ENCODE results near the gene TOP2B.

Gene TOP2B

DNA sequence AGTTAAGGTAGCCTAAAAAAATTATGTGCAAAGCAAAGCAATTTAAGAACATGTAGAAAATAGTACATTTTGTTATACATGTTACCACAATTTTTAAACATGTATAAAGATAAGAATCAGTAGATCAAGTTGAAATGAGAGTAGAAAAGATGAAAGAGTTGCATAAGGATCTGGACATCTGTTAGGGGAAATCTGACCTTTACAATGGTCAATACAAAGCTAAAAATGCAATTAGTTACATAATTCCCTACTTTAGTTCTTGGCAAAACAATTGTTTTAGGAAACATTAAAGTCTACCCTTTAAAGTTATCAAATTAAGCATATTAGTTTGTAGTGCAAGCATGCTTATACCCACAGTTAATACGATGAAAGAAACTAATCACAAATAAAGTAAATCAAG, 32.7 kb downstream of the TOP2B start:
- H3K9me3 ChIP-seq (ENCODE audit: low read length), result no peaks in the 10 kb centered on the region
- H3K4me1 ChIP-seq (ENCODE audit: insufficient read depth, low read length), result no peaks in the 10 kb centered on the region
- no peak overlapping the region for H3K4me3 ChIP-seq (ENCODE audit: low read length)
- H2AFZ ChIP-seq (ENCODE audit: low read depth, low read length), result no peak overlapping the region
- peaks cover 88% of the 10 kb centered on the region for H3K36me3 ChIP-seq (ENCODE audit: insufficient read depth, low read length)
- no peaks in the 10 kb centered on the region for H3K27me3 ChIP-seq (ENCODE audit: insufficient read depth, low read length)

DNA sequence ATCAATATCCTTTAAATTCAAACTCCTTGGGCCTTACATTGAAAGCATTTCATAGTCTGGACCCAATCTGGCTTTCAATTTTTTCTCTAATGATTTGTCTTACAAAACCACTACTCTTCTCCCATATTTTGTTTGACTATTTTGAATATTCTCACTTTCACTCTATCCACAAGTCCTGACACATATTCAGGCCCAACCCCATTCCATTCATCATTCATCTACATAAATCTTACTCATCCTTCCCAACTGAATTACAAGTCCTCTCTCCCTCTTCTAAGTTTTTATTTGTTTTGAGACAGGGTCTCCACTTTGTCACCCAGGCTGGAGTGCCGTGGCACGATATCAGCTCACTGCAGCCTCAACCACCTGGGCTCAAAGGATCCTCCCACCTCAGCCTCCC, 43.6 kb downstream of the TOP2B start:
- H3K36me3 ChIP-seq (ENCODE audit: insufficient read depth, low read length), result peaks cover 88% of the 10 kb centered on the region
- no peaks in the 10 kb centered on the region for H3K4me1 ChIP-seq (ENCODE audit: insufficient read depth, low read length)
- H3K4me3 ChIP-seq (ENCODE audit: low read length), result no peak overlapping the region
- H2AFZ ChIP-seq (ENCODE audit: low read depth, low read length), result no peak overlapping the region
- no peaks in the 10 kb centered on the region for H3K9me3 ChIP-seq (ENCODE audit: low read length)
- no peaks in the 10 kb centered on the region for H3K27me3 ChIP-seq (ENCODE audit: insufficient read depth, low read length)

DNA sequence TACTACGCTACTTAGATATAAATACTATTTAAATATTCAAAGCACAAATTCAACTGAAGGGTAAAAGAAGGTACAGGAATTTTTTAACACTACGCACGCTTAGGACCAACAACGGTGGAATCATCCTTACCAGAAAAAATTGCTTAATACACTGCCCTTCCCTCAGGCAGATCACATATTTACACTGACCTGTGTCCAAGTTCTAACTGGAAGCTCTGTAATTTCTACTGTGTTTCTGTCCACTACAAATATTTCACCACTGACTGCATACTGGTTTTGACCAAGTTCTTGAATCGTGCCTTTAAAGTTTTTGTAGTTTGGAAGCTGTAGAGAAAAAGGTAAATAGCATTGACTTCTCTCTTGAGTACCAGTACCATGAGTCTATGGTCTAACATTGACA, 44.2 kb downstream of the TOP2B start:
- H3K4me3 ChIP-seq (ENCODE audit: low read length), result no peak overlapping the region
- no peaks in the 10 kb centered on the region for H3K4me1 ChIP-seq (ENCODE audit: insufficient read depth, low read length)
- no peaks in the 10 kb centered on the region for H3K9me3 ChIP-seq (ENCODE audit: low read length)
- no peak overlapping the region for H2AFZ ChIP-seq (ENCODE audit: low read depth, low read length)
- H3K36me3 ChIP-seq (ENCODE audit: insufficient read depth, low read length), result peaks cover 87% of the 10 kb centered on the region
- no peaks in the 10 kb centered on the region for H3K27me3 ChIP-seq (ENCODE audit: insufficient read depth, low read length)

DNA sequence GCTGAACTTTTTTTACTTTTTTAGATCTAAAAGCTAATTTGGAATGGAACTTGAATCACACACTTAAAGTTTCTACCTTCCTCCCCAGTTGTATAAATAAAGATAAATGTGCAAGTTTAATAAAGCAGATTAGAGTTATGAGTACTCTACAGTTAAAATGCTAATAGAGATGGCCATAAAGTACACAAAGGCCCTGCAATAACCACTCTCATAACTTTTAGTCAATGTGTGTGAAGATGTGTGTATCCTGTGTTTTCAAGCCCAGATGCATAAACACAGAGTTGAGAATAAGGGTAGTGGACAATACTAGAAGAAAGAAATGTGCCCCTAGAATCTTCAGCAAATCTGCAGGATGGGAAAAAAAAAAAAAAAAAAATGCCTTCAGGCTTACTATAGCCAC, 45.3 kb downstream of the TOP2B start:
- Histone ChIP-seq H3K36me3 (ENCODE audit: insufficient read depth, low read length) (peaks cover 87% of the 10 kb centered on the region), H3K4me3 (ENCODE audit: low read length) (no peak overlapping the region), H3K4me1 (ENCODE audit: insufficient read depth, low read length) (no peaks in the 10 kb centered on the region), H3K27me3 (ENCODE audit: insufficient read depth, low read length) (no peaks in the 10 kb centered on the region), H3K9me3 (ENCODE audit: low read length) (no peaks in the 10 kb centered on the region), H2AFZ (ENCODE audit: low read depth, low read length) (no peak overlapping the region)

DNA sequence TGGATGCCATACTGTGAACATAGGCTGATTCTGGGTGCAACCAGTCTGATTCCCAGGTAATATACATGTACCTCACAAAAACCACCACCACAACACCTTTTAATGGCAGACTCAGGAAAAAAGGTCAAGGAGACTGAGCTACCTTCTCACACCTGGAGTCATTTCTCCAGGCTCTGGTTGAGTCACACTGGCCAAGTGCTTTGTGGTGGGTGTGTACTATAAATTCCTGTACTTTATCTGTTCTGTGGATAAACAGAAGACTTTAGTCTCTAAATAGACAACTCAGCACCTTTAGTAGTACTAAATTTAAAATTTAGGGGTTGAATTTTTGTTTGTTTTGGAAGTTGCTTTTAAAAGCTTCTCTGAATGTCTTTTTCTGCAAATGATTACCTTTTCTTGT, 46.7 kb downstream of the TOP2B start:
- H2AFZ ChIP-seq (ENCODE audit: low read depth, low read length), result no peak overlapping the region
- H3K27me3 ChIP-seq (ENCODE audit: insufficient read depth, low read length), result no peaks in the 10 kb centered on the region
- no peaks in the 10 kb centered on the region for H3K4me1 ChIP-seq (ENCODE audit: insufficient read depth, low read length)
- H3K36me3 ChIP-seq (ENCODE audit: insufficient read depth, low read length), result peaks cover 86% of the 10 kb centered on the region
- no peak overlapping the region for H3K4me3 ChIP-seq (ENCODE audit: low read length)
- H3K9me3 ChIP-seq (ENCODE audit: low read length), result no peaks in the 10 kb centered on the region

DNA sequence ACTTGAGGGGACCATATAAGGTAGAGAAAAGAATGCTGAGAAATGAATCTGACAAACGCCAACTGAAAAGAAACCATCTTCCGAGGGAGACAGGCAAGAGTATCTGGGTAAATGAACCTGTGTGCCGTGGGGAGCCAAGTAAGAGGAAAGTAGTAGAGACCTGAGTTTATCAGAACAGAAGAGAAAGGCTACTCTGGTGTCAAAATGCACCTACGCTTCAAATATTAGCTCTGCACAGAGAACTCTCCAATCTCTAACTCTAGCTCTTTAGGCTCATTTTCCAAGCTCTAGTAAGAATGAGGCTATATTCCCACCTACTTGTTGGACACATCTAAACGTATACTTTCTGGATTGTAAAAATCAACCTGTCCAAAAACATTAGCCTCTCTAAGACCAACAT, 53.5 kb downstream of the TOP2B start:
- peaks cover 92% of the 10 kb centered on the region for H3K36me3 ChIP-seq (ENCODE audit: insufficient read depth, low read length)
- no peak overlapping the region for H3K4me3 ChIP-seq (ENCODE audit: low read length)
- H3K27me3 ChIP-seq (ENCODE audit: insufficient read depth, low read length), result no peaks in the 10 kb centered on the region
- no peak overlapping the region for H2AFZ ChIP-seq (ENCODE audit: low read depth, low read length)
- no peaks in the 10 kb centered on the region for H3K4me1 ChIP-seq (ENCODE audit: insufficient read depth, low read length)
- no peaks in the 10 kb centered on the region for H3K9me3 ChIP-seq (ENCODE audit: low read length)

DNA sequence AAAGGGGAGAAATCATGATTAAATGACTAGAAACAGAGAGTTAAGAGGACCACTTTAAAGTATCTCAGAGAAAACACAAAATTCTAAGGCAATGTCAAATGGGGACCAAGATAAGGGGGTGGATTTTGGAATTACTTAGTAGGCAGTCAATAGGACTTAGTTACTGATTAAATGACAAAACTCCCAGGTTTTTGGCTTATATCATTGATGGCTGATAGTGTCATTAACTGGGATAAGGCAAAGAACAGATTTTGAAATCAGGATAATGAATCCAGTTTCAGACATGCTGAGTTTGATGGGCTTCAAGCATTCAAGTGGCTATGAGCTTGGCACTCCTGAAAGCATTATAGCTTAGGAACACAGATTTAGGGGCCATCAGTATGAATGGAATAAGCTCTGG, 53.9 kb downstream of the TOP2B start:
- Histone ChIP-seq H2AFZ (ENCODE audit: low read depth, low read length) (no peak overlapping the region), H3K9me3 (ENCODE audit: low read length) (no peaks in the 10 kb centered on the region), H3K4me3 (ENCODE audit: low read length) (no peak overlapping the region), H3K27me3 (ENCODE audit: insufficient read depth, low read length) (no peaks in the 10 kb centered on the region), H3K36me3 (ENCODE audit: insufficient read depth, low read length) (peaks cover 92% of the 10 kb centered on the region), H3K4me1 (ENCODE audit: insufficient read depth, low read length) (no peaks in the 10 kb centered on the region)

DNA sequence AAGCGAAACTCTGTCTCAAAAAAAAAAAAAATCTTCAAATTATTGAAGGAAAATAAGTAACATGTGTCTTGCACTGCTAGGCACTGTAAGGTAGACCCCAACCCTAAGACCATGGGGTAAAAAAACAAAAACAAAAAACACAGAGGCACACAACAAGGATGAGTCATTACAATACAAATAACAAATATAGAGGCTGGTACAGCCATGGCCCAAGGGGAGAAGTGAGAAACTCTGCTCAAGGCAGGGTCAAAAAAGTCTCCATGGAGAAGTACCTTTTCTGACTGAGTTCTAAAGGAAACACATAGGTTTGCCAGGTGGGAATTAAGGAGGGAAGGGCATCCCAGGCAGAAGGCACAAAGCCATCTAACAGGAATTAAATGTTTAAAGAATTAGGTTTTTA, 54.5 kb downstream of the TOP2B start:
- peaks cover 92% of the 10 kb centered on the region for H3K36me3 ChIP-seq (ENCODE audit: insufficient read depth, low read length)

DNA sequence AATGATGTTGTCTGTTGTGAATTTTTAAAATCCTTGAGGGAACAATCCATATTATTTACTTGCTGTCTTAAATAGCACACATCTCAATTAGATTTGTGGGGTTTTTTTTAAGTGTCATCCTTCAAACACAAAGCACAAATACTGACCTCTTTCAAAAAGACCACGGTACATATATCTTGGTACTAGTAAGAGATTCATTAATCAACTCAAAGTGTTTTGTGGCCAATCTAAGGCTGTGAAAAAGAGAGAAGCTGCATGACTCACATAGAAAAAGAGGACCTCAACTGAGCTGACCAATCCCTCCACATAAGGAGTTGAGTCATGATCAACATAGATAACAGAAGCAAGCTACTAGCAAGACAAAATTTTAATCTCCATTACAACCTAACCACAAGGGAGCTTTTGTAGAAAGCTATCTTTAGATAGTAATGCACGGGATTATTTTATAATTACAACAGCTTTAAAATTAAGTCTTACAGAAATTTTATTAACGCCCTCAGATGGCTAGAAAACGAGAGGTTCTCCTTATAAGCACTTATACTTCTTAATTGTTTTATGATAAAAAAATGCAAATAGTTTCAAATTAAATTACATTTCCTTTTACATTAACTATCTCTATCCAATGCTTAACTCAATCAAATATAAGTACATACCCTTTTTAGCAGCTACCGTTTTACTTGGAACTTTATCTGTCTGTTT, 60.5 kb downstream of the TOP2B start:
- H3K36me3 ChIP-seq (ENCODE audit: insufficient read depth, low read length), result peaks cover 85% of the 10 kb centered on the region
- H3K27me3 ChIP-seq (ENCODE audit: insufficient read depth, low read length), result no peaks in the 10 kb centered on the region
- no peaks in the 10 kb centered on the region for H3K4me1 ChIP-seq (ENCODE audit: insufficient read depth, low read length)
- H3K4me3 ChIP-seq (ENCODE audit: low read length), result no peak overlapping the region
- no peak overlapping the region for H2AFZ ChIP-seq (ENCODE audit: low read depth, low read length)
- no peaks in the 10 kb centered on the region for H3K9me3 ChIP-seq (ENCODE audit: low read length)

More for the DNA sequence above, 54.5 kb downstream of the TOP2B start:
- H3K27me3 ChIP-seq (ENCODE audit: insufficient read depth, low read length), result no peaks in the 10 kb centered on the region
- H3K4me1 ChIP-seq (ENCODE audit: insufficient read depth, low read length), result no peaks in the 10 kb centered on the region
- no peaks in the 10 kb centered on the region for H3K9me3 ChIP-seq (ENCODE audit: low read length)
- H3K4me3 ChIP-seq (ENCODE audit: low read length), result no peak overlapping the region
- no peak overlapping the region for H2AFZ ChIP-seq (ENCODE audit: low read depth, low read length)

DNA sequence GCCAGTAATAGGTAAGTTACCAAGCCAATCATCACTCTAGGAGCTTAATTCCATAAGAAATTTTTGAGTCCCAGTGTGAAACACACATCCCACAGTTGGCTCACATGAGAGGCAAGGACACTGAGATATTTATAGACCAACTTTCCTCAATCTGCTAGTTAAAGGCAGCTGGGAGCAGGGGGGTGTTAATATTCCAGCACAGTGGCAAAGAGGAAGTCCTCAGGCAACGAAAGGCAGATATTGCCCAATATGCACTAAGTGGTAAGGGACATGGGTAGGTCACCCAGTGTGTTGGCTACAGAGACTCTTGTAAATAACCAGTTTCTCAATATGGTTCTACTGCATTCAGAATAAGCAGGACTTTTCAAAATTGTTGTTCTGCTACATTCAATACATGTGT, 61.0 kb downstream of the TOP2B start:
- Histone ChIP-seq H3K4me1 (ENCODE audit: insufficient read depth, low read length) (no peaks in the 10 kb centered on the region), H3K4me3 (ENCODE audit: low read length) (no peak overlapping the region), H3K9me3 (ENCODE audit: low read length) (no peaks in the 10 kb centered on the region), H3K36me3 (ENCODE audit: insufficient read depth, low read length) (peaks cover 84% of the 10 kb centered on the region), H3K27me3 (ENCODE audit: insufficient read depth, low read length) (no peaks in the 10 kb centered on the region), H2AFZ (ENCODE audit: low read depth, low read length) (no peak overlapping the region)

DNA sequence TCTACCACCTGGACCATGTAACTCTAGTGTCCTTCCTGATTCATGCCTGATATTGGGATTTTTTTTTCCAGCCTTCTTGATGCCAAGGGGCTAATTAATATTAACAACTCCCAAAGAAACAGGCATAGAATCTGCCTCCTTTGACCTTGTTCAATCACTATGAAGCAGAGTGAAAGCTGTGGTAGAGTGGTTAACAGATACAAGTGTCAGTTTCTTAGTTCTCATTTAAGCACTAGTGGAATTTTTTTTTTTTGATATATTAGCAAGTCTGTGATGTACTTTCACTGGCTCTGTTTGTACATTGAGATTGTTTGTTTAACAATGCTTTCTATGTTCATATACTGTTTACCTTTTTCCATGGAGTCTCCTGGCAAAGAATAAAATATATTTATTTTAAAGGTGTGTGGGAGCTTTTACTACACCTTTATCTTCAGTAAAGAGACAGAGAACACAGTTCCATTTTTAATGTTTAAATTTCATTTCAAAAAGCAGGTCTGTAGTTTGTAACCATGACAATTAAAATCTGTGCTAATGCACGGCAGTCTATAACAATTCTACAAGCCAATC, 67.1 kb downstream of the TOP2B start:
- Histone ChIP-seq H3K4me3 (ENCODE audit: low read length) (no peak overlapping the region), H3K9me3 (ENCODE audit: low read length) (no peaks in the 10 kb centered on the region), H3K27me3 (ENCODE audit: insufficient read depth, low read length) (no peaks in the 10 kb centered on the region), H3K36me3 (ENCODE audit: insufficient read depth, low read length) (peaks cover 46% of the 10 kb centered on the region), H2AFZ (ENCODE audit: low read depth, low read length) (no peak overlapping the region), H3K4me1 (ENCODE audit: insufficient read depth, low read length) (peaks cover 8% of the 10 kb centered on the region)

DNA sequence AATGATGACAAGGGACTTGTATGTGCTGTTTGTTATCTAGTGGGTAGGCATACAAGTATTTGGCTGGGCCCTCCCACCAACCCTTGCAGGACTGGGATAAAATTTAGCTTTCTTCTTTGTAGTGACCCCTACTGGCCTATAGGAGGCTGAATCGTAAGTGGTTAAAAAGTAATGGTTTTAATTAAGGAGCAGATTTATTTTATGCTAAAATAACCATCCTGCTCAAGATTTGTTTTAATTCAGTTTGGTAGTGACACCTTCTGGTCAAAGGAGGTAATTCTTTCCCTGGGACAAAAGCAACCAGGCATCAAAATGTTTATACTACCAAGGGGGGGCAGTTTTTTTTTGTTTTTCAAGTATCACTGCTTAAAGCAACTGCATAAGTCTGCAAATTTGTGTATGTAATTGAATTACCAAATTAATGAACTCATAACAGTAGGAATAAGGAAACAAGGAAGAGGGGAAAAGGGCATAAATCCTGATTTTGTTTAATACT, 70.7 kb downstream of the TOP2B start:
- Histone ChIP-seq H3K36me3 (ENCODE audit: insufficient read depth, low read length) (peaks cover 20% of the 10 kb centered on the region), H3K27me3 (ENCODE audit: insufficient read depth, low read length) (no peaks in the 10 kb centered on the region), H2AFZ (ENCODE audit: low read depth, low read length) (no peak overlapping the region), H3K4me1 (ENCODE audit: insufficient read depth, low read length) (peaks cover 8% of the 10 kb centered on the region), H3K4me3 (ENCODE audit: low read length) (no peak overlapping the region), H3K9me3 (ENCODE audit: low read length) (no peaks in the 10 kb centered on the region)

DNA sequence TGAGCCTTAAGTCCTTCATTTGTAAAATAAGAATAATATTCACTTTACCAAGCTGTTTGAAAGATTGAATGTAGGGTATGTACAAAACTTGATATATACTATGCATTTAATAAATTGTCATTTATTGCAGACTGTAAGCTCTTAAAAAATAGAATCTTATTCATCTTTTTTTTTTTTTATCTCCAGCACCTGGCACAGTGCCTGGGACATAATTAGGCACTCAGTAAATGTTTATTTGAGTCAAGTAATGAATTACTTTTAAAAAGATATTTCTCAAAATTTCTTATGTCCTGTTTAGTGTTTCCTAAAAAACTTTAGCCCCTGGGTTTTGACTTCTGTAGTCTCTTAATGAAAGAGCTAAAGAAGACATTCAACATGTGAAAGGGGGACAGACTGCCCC, 71.7 kb downstream of the TOP2B start:
- no peaks in the 10 kb centered on the region for H3K27me3 ChIP-seq (ENCODE audit: insufficient read depth, low read length)
- H3K4me3 ChIP-seq (ENCODE audit: low read length), result no peak overlapping the region
- H2AFZ ChIP-seq (ENCODE audit: low read depth, low read length), result no peak overlapping the region
- peaks cover 8% of the 10 kb centered on the region for H3K4me1 ChIP-seq (ENCODE audit: insufficient read depth, low read length)
- H3K36me3 ChIP-seq (ENCODE audit: insufficient read depth, low read length), result peaks cover 13% of the 10 kb centered on the region
- no peaks in the 10 kb centered on the region for H3K9me3 ChIP-seq (ENCODE audit: low read length)

DNA sequence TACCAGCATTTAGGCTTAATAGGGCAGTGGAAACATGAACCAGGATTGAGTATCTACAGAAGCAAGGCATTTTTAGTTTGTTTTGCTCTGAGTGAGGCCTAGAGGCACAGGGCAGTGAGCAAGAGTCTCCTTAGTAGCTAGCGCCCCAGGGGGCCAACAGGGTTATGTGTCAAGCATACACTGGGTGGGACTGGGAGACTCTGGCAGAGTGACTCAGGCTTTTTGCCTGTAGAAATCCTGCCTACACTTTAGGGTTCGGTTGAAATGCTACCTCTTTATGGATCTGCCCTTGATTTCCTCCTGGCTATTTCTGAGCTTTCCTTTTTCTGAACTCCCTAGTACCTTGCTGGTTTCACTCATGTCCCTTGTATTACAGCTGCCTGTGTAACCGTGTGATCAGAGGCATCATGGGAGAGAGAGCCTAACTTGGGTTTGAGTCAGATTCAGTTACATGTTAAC, 72.2 kb downstream of the TOP2B start:
- H3K9me3 ChIP-seq (ENCODE audit: low read length), result no peaks in the 10 kb centered on the region
- peaks cover 8% of the 10 kb centered on the region for H3K36me3 ChIP-seq (ENCODE audit: insufficient read depth, low read length)

More for the DNA sequence above, 72.2 kb downstream of the TOP2B start:
- Histone ChIP-seq H3K4me1 (ENCODE audit: insufficient read depth, low read length) (peaks cover 8% of the 10 kb centered on the region), H3K4me3 (ENCODE audit: low read length) (no peak overlapping the region), H2AFZ (ENCODE audit: low read depth, low read length) (no peak overlapping the region), H3K27me3 (ENCODE audit: insufficient read depth, low read length) (no peaks in the 10 kb centered on the region)

Measured in neuron (in vitro differentiated cells).